MV-4-11 (cell line): ENCODE measurements around the gene IL22RA2.
A peak's percentile ranks its signal among the peaks of the same experiment; 100 is the strongest.

Experiments used
- DNase-seq: peaks from one replicate; lab custom pipeline; 2025; lab: John Stamatoyannopoulos, UW

The IL22RA2 gene

GRCh38 chr6:137167702-137168377, 5.6 kb downstream of the IL22RA2 start:
- no peak for DNase-seq

GRCh38 chr6:137166247-137167098, 7.0 kb downstream of the IL22RA2 start:
- peak; percentile 81 for DNase-seq

DNA sequence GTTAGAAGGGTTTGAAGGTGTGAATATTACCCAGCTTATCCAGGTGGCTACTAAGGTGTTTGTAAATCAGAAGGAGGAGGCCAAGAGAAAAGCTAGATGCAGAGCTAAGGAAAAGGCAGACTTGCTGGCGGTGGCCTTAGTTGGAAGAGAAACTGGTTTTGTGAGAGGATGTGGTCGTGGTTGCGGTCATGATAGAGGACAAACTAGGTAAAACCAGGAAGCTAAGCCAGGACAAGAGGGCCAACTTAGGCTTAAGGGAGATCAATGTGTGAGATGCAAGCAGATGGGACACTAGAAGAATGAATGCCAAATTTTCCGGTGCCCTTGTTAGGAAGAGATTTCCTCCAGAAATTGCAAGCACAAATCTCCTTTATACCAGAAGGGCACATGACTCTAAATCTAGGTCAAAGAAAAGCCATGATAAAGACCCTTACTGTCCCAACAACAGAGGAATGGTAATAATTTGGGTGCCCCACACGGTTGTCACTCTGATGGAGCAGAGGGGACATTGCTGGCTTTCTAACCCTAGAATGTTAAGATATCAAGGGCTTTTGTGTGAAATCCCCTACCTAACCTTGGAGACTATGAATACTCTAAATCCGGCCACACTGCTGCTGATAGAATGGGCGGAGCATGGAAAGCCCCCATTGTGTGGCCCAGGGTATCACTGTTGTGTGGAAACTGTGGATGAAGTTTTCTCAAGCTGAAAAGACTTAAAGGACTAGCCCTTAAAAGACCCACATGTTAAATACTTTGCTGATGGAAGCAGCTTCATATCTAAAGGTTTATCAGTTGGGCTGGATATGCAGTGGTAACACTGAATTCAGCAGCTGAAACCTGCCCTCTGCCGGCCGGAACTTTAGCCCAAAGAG, 7.8 kb downstream of the IL22RA2 start:
- peak; percentile 94 for DNase-seq

GRCh38 chr6:137163732-137164318, 9.6 kb downstream of the IL22RA2 start:
- DNase-seq, result no peak

DNA sequence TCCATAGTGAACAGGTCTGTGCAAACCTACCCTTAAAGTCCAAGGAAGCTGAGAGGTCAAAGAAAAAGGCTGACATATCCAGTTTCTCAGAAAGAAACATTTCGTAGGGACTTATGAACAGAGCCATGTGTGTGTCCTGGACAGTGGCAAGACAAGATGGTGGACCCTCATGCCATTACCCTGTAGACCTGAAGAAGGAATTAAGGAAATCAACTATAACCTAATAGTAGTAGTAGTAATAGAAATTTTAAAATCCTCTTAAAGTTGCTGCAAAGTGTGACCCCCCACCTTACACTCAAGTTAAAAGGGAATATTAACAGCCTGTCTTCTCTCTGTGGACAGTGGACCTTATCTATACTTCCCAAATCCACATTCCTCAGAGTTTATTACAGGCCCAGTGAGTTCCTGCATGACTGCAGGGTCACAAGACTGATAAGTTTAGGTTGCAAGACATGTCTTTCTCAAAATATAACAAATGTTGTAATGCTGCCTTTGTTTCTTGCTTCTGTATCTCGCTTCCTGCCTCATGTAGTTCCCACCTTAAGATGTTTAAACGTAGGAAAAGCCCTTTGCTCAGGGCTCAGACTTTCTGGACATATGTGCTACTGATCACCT, 10.6 kb downstream of the IL22RA2 start:
- no peak for DNase-seq

DNA sequence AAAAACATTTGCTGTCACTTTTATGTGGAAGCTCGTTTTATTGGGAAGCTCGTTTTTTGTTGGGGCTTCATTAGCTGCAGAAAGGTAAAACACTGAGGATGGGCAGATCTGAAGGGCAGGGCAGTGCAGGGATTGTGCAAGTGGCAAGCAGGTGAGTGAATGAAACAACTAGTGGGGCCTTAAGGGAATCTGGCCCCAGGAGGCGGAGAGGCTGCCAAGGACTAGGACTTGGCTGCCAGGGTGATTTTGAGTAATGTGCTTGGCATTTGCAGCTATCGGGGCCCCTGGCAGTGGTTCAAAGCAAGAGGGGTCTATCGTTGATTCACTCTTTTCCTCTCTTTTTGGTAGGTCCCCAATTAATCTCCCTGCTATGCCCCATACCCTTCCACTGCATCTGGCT, 11.5 kb downstream of the IL22RA2 start:
- no peak for DNase-seq

- DNase-seq, result no peak
Observed at GRCh38 chr6:137160763-137161162, 12.7 kb downstream of the IL22RA2 start.

DNA sequence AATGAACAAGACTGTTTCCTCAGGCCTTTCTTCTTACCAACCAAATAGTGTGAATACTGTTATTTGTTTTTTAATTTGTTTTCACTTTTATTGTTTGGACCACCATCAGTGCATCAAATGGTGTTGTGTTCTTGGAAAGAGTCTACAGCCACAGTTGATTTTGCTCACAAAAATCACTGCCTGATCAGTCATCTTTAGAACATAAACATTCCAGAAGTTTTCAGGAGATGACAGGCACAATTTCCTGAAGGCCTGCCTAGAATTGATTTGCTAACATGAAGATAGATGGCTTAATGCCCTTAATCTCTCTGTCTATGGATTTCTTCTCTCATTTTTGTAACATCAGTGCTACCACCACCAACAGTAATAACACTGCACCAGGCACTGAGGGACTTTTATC, 13.5 kb downstream of the IL22RA2 start:
- DNase-seq, result no peak

GRCh38 chr6:137157601-137158000, 15.8 kb downstream of the IL22RA2 start:
- DNase-seq, result no peak

- DNase-seq, result no peak
Observed at GRCh38 chr6:137156650-137157049, 16.8 kb downstream of the IL22RA2 start.

- DNase-seq, result peak; percentile 93
Observed at GRCh38 chr6:137155830-137156229, 17.6 kb downstream of the IL22RA2 start.

DNA sequence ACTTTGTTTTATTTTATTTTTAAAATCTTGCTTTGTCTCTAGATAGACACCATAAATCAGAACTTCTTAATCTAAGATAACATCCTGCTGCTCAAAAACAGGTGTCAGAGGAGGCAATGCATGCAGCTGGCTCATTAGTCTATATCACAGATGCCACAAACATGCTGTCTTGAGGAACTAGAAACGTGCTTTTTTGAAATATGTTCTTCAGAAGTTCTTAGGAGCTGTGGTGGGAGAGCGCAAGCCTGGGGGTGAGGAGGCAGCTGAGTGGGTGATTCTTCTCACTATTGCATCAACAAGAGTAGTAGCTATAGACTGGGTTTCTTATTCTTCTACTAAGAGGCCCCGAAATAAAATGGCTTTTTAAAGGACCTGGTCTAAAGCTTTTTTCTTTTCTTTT, 23.4 kb downstream of the IL22RA2 start:
- DNase-seq, result peak; percentile 92

GRCh38 chr6:137149035-137149393, 24.4 kb downstream of the IL22RA2 start:
- DNase-seq, result no peak

GRCh38 chr6:137148306-137149034, 25.0 kb downstream of the IL22RA2 start:
- DNase-seq, result peak; percentile 90

- no peak for DNase-seq
Observed at GRCh38 chr6:137147195-137147594, 26.2 kb downstream of the IL22RA2 start.

GRCh38 chr6:137146206-137146605, 27.2 kb downstream of the IL22RA2 start:
- DNase-seq, result peak; percentile 40

DNA sequence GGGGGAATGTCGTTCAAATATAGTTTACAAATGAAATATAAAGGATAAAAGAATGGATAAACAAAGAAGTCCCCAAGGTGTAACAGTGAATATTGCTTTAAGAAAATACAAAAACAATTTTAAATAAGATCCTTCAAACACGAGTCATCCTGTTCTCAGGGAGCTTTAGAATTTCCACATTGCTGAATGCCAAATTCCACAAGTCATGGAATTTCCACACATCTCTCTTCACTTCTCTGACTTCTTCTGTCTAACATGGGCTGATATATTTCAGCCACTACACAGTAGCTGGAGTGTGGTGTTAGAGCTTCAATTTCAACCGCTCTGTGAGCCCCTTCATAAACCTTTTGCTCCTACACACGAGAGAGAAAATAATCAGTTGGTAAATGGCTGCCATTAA, 28.0 kb downstream of the IL22RA2 start:
- DNase-seq, result no peak

- DNase-seq, result peak; percentile 52
Observed at GRCh38 chr6:137136065-137136464, 37.4 kb downstream of the IL22RA2 start.

- DNase-seq, result no peak
Observed at GRCh38 chr6:137134483-137134882, 39.0 kb downstream of the IL22RA2 start.

DNA sequence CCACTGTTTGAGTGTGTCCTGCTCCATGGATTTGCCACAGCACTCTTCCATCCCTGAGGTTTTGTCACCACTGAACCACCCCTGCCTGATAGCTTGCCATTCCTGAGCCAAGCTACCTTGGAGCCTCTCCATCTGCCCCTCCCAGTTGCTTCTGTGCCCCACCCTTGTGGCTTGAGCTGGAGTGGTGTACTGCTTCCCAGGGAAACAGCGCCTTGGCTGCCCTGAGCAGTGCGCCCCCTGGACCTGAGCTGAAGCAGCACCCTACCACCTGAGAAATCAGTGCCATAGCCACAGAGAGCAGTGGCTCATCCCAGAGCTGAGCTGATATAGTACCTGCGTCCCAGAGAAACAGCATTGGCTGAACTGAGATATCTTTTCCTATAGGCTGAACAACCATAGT, 40.3 kb downstream of the IL22RA2 start:
- DNase-seq, result no peak

GRCh38 chr6:137126875-137127485, 46.5 kb downstream of the IL22RA2 start:
- DNase-seq, result no peak
